Loucy (cell line): Measurements from ENCODE around the gene ZFAND3.

Experiments used
- EZH2phosphoT487 ChIP-seq: fragments of 200-600 bp; IDR thresholded peaks from 2 replicates; pipeline ENCODE4 v1.6.1; 2018; ENCODE audit warnings: antibody characterized with exemption, mild to moderate bottlenecking, moderate library complexity, borderline replicate concordance
- TF ChIP-seq, protein P1 (sequence below): fragments of 200-600 bp; sonication (generic); conservative IDR thresholded peaks from 2 replicates; pipeline ENCODE4 v1.5.1; 2014; ENCODE audit warnings: mild to moderate bottlenecking, antibody characterized with exemption, low read length

DNA sequence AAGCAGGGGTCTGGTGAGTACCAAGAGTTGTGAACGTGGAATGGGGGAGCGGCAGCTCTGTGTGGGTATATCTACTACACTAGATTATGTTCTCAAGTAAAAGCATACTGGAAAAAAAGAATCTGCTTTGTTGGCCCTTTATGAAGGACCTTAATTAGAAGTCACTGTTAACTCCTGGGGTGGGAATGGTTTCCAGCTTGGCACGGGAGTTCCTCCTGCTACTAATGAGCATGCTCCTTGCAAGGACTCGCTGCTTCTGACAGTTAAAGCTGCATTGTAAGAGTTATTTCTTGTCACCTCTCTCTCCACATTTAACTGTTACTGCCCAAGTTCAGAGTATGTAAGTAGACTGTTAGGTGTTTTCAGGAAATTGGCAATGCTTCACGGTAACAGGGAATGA is 292.7 kb downstream of the ZFAND3 start:
- no peak for TF ChIP-seq EZH2phosphoT487
- TF ChIP-seq, protein P1, sequence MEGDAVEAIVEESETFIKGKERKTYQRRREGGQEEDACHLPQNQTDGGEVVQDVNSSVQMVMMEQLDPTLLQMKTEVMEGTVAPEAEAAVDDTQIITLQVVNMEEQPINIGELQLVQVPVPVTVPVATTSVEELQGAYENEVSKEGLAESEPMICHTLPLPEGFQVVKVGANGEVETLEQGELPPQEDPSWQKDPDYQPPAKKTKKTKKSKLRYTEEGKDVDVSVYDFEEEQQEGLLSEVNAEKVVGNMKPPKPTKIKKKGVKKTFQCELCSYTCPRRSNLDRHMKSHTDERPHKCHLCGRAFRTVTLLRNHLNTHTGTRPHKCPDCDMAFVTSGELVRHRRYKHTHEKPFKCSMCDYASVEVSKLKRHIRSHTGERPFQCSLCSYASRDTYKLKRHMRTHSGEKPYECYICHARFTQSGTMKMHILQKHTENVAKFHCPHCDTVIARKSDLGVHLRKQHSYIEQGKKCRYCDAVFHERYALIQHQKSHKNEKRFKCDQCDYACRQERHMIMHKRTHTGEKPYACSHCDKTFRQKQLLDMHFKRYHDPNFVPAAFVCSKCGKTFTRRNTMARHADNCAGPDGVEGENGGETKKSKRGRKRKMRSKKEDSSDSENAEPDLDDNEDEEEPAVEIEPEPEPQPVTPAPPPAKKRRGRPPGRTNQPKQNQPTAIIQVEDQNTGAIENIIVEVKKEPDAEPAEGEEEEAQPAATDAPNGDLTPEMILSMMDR, result no peak
